ENCODE measurements around the gene SH3D21.

DNA sequence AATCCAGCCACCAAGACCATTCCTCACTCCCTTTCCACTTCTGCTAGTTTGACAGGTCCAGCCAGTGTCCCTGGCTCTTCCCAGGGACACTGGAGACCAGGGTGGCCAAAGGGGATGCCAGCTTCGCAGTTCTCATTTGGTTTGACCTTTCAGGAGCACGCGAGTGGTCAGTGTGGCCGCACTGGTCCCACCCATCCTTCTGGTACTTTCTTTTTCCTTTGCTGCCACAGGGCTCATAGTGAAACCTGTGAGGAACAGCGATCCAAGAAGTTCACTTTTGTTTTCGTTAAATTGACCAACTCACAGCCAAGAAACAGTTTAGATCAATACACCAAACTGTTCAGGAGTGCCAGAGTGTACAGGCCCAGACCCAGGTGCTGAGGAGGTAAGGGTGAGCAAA lies 31.7 kb downstream of the SH3D21 start:
- no peak for TF ChIP-seq CTCF (conservative IDR thresholded peaks at IDR 0.05; ENCODE audit: low read length)
- TF ChIP-seq EZH2phosphoT487 (IDR thresholded peaks at IDR 0.05; ENCODE audit: borderline replicate concordance): no peak
